ENCODE data around the gene DIO2. TPM values are rescaled to one million over a fixed set of nuclear protein-coding genes. Genes with fewer than 3 reads are reported as not detected.

The DIO2 gene
- total RNA-seq, 1 experiment from 2014 or later, result 0.05 TPM

DNA sequence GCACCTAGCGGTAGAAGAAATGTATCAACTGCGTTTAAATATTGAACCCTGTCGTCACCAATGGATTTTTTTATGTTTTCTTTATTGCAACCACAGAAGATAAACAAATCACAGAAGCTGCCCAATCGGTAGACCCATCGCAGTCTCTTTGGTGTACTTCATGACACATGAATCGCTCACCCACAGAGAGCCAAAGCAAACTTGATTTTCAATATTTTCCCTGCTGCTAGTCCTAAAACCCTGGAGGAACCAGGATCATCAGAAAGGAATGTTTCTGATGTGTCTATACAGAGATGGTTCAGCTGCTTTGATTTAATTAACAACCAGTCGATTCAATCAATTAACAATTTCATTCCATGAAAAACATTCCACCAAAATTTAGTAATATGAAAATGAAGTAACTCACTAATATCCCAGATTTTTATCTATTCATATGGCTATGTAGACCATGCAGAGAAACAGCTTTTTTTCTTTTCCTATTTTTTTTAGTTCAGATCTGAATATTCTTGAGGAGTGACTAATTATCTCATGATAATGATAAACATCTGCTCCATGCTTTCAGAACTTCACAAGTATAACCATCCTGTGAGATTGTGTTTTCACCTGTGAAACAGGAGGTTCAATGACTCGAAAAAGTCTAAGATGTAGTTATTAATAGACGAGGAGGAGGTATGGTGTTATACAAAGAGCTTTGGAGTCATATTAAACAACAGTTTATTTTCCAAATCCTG, 46.1 kb downstream of the DIO2 start:
- Histone ChIP-seq H3K27me3 (ENCODE audit: control insufficient read depth, insufficient read depth, low read length) (no peaks in the 10 kb centered on the region), H3K27ac (ENCODE audit: low read length) (no peak overlapping the region), H3K4me3 (ENCODE audit: low read depth in 2 of 2, low read length in 2 of 2) (no peak overlapping the region), H3K36me3 (ENCODE audit: control insufficient read depth, insufficient read depth, low read length) (no peaks in the 10 kb centered on the region), H3K4me1 (ENCODE audit: control insufficient read depth, insufficient read depth, low read length) (no peaks in the 10 kb centered on the region), H3K9me3 (ENCODE audit: control insufficient read depth, insufficient read depth, low read depth, low read length) (no peaks in the 10 kb centered on the region)
- CTCF ChIA-PET, result no interaction called here
- no peak for TF ChIP-seq TCF7L2 (IDR thresholded peaks at IDR 0.05; ENCODE audit: low read depth, low read length)
- TF ChIP-seq, protein P1, sequence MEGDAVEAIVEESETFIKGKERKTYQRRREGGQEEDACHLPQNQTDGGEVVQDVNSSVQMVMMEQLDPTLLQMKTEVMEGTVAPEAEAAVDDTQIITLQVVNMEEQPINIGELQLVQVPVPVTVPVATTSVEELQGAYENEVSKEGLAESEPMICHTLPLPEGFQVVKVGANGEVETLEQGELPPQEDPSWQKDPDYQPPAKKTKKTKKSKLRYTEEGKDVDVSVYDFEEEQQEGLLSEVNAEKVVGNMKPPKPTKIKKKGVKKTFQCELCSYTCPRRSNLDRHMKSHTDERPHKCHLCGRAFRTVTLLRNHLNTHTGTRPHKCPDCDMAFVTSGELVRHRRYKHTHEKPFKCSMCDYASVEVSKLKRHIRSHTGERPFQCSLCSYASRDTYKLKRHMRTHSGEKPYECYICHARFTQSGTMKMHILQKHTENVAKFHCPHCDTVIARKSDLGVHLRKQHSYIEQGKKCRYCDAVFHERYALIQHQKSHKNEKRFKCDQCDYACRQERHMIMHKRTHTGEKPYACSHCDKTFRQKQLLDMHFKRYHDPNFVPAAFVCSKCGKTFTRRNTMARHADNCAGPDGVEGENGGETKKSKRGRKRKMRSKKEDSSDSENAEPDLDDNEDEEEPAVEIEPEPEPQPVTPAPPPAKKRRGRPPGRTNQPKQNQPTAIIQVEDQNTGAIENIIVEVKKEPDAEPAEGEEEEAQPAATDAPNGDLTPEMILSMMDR (IDR thresholded peaks at IDR 0.05), result no peak
- in situ Hi-C loops (cut with HindIII; ENCODE audit: low pct_unique_long_range_greater_than_20kb, low sequenced_read_pairs) (no loop called here), intact Hi-C loops (cut with micrococcal nuclease; ENCODE audit: unreplicated experiment) (no loop called here)
- no TSS peak for BruUV-seq (replicated peaks)
- no peak for ATAC-seq
- DNase-seq (ENCODE audit: low read depth, low spot score), result no peak
- POLR2A ChIA-PET, result no interaction called here

DNA sequence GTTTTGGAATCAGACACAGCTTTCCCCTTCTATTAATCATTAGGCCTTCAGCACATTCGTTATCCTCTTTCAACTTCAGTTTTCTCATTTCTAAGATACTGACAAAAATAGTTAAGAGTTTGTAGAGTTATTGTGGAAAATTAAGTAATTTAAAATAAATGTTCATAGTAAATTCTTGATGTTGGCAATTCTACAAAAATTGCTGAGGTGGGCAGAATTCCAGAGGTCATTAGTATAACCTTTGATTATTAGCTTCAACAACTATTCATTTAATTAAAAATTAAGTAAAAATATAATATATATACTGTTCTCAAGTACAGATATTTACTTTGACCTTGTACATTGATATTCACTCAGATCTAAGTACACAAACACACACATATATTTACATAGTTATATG, 58.5 kb downstream of the DIO2 start:
- Histone ChIP-seq H3K27ac (ENCODE audit: low read length) (no peak overlapping the region), H3K9me3 (ENCODE audit: control insufficient read depth, insufficient read depth, low read depth, low read length) (no peaks in the 10 kb centered on the region), H3K27me3 (ENCODE audit: control insufficient read depth, insufficient read depth, low read length) (no peaks in the 10 kb centered on the region), H3K36me3 (ENCODE audit: control insufficient read depth, insufficient read depth, low read length) (no peaks in the 10 kb centered on the region; the same call in 1 of the 2 replicates), H3K4me1 (ENCODE audit: control insufficient read depth, insufficient read depth, low read length) (no peaks in the 10 kb centered on the region), H3K4me3 (ENCODE audit: low read depth in 2 of 2, low read length in 2 of 2) (no peak overlapping the region)
- DNase-seq (ENCODE audit: low read depth, low spot score) (no peak), ATAC-seq (no peak)
- TF ChIP-seq SIN3A (IDR thresholded peaks at IDR 0.05; ENCODE audit: borderline replicate concordance, insufficient read depth, low read depth, low read length) (no peak), POLR2AphosphoS5 (IDR thresholded peaks at IDR 0.05; ENCODE audit: low read depth, low read length) (no peak), TCF7L2 (IDR thresholded peaks at IDR 0.05; ENCODE audit: low read depth, low read length) (no peak)
- TF ChIP-seq, protein P1 (IDR thresholded peaks at IDR 0.05), result no peak
- TF ChIP-seq, protein P2, sequence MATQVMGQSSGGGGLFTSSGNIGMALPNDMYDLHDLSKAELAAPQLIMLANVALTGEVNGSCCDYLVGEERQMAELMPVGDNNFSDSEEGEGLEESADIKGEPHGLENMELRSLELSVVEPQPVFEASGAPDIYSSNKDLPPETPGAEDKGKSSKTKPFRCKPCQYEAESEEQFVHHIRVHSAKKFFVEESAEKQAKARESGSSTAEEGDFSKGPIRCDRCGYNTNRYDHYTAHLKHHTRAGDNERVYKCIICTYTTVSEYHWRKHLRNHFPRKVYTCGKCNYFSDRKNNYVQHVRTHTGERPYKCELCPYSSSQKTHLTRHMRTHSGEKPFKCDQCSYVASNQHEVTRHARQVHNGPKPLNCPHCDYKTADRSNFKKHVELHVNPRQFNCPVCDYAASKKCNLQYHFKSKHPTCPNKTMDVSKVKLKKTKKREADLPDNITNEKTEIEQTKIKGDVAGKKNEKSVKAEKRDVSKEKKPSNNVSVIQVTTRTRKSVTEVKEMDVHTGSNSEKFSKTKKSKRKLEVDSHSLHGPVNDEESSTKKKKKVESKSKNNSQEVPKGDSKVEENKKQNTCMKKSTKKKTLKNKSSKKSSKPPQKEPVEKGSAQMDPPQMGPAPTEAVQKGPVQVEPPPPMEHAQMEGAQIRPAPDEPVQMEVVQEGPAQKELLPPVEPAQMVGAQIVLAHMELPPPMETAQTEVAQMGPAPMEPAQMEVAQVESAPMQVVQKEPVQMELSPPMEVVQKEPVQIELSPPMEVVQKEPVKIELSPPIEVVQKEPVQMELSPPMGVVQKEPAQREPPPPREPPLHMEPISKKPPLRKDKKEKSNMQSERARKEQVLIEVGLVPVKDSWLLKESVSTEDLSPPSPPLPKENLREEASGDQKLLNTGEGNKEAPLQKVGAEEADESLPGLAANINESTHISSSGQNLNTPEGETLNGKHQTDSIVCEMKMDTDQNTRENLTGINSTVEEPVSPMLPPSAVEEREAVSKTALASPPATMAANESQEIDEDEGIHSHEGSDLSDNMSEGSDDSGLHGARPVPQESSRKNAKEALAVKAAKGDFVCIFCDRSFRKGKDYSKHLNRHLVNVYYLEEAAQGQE (IDR thresholded peaks at IDR 0.05; ENCODE audit: insufficient read depth in 1 of 2, low read depth in 2 of 2, low read length in 1 of 2), result no peak
- BruUV-seq (replicated peaks), result no TSS peak
- POLR2A ChIA-PET, result no interaction called here
- CTCF ChIA-PET, result no interaction called here
- in situ Hi-C loops (cut with HindIII; ENCODE audit: low pct_unique_long_range_greater_than_20kb, low sequenced_read_pairs), result no loop called here
- intact Hi-C loops (cut with micrococcal nuclease; ENCODE audit: unreplicated experiment), result no loop called here

All from Panc1 (cell line).